HG03139 (cell line): ENCODE results near the gene LRRC1.

ENCODE experiments used
- ATAC-seq: cut with Tn5 transposase; IDR thresholded peaks from one replicate; pipeline ENCODE4 v1.9.1; 2021; ENCODE audit not compliant: unreplicated experiment

Gene LRRC1

GRCh38 chr6:53951383-53951782, 156.6 kb downstream of the LRRC1 start:
- ATAC-seq, result no peak

GRCh38 chr6:53956068-53956711, 161.4 kb downstream of the LRRC1 start:
- ATAC-seq, result peak; percentile 58

- no peak for ATAC-seq
Measured at GRCh38 chr6:53956804-53957203, 162.0 kb downstream of the LRRC1 start.

GRCh38 chr6:53959717-53960116, 164.9 kb downstream of the LRRC1 start:
- ATAC-seq, result no peak

GRCh38 chr6:53960311-53960710, 165.5 kb downstream of the LRRC1 start:
- no peak for ATAC-seq

GRCh38 chr6:53961679-53962370, 167.0 kb downstream of the LRRC1 start:
- no peak for ATAC-seq

- no peak for ATAC-seq
Measured at GRCh38 chr6:53962646-53963045, 167.8 kb downstream of the LRRC1 start.

GRCh38 chr6:53967415-53967814, 172.6 kb downstream of the LRRC1 start:
- no peak for ATAC-seq
